HG03342 (cell line): ENCODE data around the gene MESP2.

Source experiments
- ATAC-seq: cut with Tn5 transposase; IDR thresholded peaks from one replicate; pipeline ENCODE4 v1.9.1; 2021; ENCODE audit warnings: mild to moderate bottlenecking, moderate library complexity; ENCODE audit not compliant: unreplicated experiment

MESP2 gene

DNA sequence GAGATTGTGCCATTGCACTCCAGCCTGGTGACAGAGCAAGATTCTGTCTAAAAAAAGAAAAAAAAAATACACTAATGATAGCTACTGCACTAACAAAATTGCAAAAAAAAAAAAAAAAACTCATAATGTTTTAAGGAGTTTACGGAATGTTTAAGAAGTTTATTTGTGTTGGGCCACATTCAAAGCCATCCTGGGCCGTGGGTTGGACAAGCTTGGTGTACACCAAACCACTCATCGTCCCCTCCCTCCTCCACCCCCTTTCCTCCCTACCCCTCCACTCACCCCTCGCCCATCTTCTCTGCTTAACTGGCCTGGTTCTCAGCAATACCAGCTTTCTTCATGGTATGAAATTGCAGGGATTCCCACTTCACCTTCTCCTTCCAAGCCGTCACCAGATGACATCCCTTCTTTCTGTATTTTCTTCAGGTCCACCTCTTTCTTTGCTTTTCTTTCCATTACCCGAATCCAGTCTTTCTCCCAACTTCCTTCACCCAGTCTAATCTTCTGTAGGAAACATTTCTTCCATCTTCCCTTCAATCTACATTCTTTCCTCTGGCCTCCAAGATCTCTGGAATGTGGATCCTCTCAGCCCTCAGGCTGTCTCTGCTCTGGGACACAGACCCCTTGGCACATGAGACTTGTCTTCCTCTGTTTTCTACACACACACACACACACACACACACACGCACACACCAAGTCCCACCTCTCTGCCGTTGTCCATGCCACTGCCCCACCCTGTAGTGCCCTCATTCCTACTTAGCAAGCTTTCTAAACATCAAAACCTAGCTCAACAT lies 21.6 kb upstream of the MESP2 start:
- ATAC-seq: no peak

DNA sequence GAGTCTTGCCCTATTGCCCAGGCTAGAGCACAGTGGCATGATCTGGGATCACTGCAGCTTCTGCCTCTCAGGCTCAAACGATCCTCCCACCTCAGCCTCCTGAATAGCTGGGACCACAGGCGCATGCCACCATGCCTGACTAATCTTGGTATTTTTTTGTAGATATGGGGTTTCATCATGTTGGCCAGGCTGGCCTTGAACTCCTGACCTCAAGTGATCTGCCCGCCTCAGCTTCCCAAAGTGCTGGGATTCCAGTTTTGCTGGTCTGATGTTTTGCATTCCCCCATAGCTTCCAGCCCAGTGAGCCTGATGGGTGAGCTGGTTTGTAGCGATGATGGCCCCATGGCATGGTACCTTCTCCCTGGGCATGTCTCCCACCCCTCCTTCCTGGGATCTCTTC lies 20.4 kb upstream of the MESP2 start:
- no peak for ATAC-seq

- ATAC-seq: no peak
Measured at GRCh38 chr15:89756897-89757296, 19.2 kb upstream of the MESP2 start.

- no peak for ATAC-seq
Measured at GRCh38 chr15:89758283-89758682, 17.8 kb upstream of the MESP2 start.

DNA sequence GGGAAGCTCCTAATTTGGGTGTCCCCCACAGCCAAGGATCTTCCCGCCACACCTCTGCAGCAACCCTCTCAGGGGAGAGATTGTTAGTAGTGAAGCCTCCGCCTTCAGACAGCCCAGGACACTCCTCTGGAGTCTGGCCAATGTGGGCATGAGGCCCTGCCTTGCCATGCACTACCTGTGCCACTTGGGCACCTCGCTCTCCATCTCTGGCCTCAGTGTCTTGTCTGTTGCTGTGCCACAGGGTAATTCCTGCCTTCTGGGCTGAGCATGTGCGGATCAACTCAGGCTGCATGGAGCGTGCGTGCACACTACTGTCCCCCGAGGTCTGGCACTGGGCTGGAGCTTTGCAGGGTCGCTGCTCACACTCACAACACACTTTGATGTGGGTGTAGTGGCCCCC lies 17.2 kb upstream of the MESP2 start:
- ATAC-seq: no peak

DNA sequence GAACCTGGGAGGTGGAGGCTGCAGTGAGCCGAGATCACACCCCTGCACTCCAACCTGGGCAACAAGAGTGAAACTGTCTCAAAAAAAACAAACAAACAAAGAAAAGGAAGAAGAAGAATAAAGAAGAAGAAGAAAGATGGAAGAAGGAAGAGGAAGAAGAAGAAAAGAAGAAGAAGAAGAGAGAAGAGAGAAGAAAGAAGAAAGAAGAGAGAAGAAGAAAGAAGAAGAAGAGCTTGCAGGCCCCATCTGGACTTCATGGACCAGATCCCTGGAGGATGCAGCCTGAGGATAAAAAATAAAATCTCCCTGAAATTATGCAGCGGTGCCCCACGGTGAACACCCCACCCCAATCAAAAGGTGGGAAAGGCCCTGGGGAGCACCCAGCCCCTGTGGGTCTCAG lies 16.3 kb upstream of the MESP2 start:
- no peak for ATAC-seq

GRCh38 chr15:89760303-89761008 lies 15.7 kb upstream of the MESP2 start:
- peak; percentile 76 for ATAC-seq

GRCh38 chr15:89761009-89761831 lies 14.9 kb upstream of the MESP2 start:
- no peak for ATAC-seq

DNA sequence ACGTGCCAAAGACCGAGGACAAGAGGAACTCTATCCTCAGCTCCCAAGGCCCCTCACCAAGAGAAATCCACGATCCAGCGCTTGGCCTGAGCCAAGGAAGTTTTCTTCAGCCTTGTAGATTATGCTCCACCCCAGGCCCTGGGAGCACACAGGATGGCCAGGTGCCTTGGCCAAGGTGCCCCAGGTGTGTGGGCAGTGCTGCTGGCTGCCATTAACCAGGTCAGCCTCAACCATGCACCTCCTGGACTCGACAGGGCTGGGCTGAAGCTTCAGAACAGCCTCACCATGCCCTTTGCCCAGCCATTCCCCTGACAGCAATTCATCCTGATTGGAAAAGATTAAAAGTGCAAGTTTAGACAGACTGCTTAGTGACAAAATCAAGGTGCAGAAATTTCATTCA lies 14.2 kb upstream of the MESP2 start:
- ATAC-seq: no peak

DNA sequence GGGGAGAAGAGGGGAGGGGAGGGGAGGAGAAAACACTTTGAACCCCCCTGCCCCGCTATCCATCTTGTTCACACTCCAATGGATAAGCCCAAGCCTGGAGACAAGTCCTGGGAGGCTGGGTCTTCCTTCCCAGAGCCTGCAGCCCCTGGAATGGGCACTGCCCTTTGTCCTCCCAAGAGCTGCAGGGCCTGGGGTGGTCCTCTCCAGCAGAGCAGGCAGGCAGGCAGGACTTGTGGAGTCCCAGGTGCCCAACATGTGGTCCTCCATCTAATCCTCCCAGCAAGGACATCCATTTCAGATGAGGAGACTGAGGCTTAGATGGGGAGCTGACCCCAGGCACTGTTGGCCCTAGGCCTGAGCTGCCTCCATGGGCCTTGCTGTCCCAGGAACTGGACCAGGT lies 10.4 kb upstream of the MESP2 start:
- ATAC-seq: no peak

GRCh38 chr15:89766357-89767311 lies 9.5 kb upstream of the MESP2 start:
- no peak for ATAC-seq

DNA sequence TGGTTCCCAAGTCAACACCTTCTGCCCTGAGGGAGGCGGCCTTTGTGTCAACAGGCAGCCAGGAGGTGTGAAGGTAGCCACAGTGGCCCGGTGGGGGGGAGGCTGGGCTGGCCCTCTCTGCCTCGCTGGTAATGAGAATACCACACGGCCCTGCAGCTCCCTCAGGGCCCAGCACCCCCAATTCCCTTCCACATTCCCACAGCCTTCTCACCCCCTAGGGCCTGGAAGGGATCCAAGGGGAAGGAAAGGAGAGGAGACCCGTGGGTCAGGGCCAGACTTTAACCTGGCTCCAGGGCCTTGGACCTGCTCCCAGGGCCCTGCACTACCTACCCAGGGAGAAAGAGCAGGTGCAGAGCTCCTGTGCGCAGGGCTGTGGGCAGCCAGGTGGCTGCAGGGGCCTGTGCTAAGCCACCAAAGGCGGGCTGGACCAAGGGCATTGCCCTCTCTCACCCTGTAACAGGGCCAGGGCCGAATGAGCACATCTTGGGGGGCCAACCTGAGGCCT lies 8.7 kb upstream of the MESP2 start:
- no peak for ATAC-seq

- no peak for ATAC-seq
Measured at GRCh38 chr15:89768071-89768500, 8.0 kb upstream of the MESP2 start.

GRCh38 chr15:89769366-89769765 lies 6.8 kb upstream of the MESP2 start:
- ATAC-seq: no peak

- no peak for ATAC-seq
Measured at GRCh38 chr15:89770041-89770440, 6.1 kb upstream of the MESP2 start.

- ATAC-seq: no peak
Measured at GRCh38 chr15:89772932-89773583, 3.1 kb upstream of the MESP2 start.

GRCh38 chr15:89774492-89774891 lies 1.6 kb upstream of the MESP2 start:
- ATAC-seq: no peak

DNA sequence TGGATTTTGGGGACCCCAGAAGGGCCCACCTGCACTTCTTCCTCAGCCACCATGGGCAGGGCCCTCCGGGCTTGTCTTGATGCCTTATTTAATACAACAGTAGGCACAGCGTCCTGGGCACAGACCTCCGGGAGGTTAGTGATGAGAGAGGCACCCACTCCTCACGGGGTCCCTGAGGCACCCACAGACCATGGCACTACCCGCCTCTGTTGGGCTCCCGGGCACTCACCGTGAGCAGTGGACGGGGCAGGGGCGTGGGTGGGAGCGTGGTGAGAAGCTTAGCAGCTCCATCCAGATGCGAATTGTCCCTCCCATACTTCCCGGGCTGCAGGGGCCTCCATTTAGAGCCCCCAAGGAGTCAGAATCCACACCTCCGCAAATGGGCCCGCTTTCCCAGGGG lies 317 bp upstream of the MESP2 start:
- no peak for ATAC-seq

- no peak for ATAC-seq
Measured at GRCh38 chr15:89777073-89777751, 1.1 kb downstream of the MESP2 start.
